ENCODE measurements around the gene FAM110A.
A peak's percentile ranks its signal among the peaks of the same experiment; 100 is the strongest.
"Not testable (repeated sequence)": the region's sequence is repeated elsewhere in the genome, so short reads cannot be mapped to it uniquely, and the experiment has no call there.

Gene FAM110A

GRCh38 chr20:805713-806112 is 27.8 kb upstream of the FAM110A start:
- H3K4me3 ChIP-seq (ENCODE audit: low read depth, low read length) = no peak overlapping the region
- no peak for DNase-seq (ENCODE audit: low read depth)
- no peak for TF ChIP-seq CTCF (IDR thresholded peaks at IDR 0.05; ENCODE audit: control insufficient read depth, extremely low read depth, insufficient read depth)

- not testable (repeated sequence) for DNase-seq (ENCODE audit: low read depth); H3K4me3 ChIP-seq (ENCODE audit: low read depth, low read length)
These were observed 21.6 kb upstream of the FAM110A start for GRCh38 chr20:811776-812434.

GRCh38 chr20:812435-812814 is 21.1 kb upstream of the FAM110A start:
- not testable (repeated sequence) for DNase-seq (ENCODE audit: low read depth); H3K4me3 ChIP-seq (ENCODE audit: low read depth, low read length)

GRCh38 chr20:813390-813789 is 20.1 kb upstream of the FAM110A start:
- no peak for TF ChIP-seq CTCF (IDR thresholded peaks at IDR 0.05; ENCODE audit: control insufficient read depth, extremely low read depth, insufficient read depth)
- H3K4me3 ChIP-seq (ENCODE audit: low read depth, low read length) = no peak overlapping the region
- DNase-seq (ENCODE audit: low read depth) = no peak

GRCh38 chr20:815226-815625 is 18.3 kb upstream of the FAM110A start:
- no peak overlapping the region for H3K4me3 ChIP-seq (ENCODE audit: low read depth, low read length)
- TF ChIP-seq CTCF (IDR thresholded peaks at IDR 0.05; ENCODE audit: control insufficient read depth, extremely low read depth, insufficient read depth) = no peak
- no peak for DNase-seq (ENCODE audit: low read depth)

- no peak overlapping the region for H3K4me3 ChIP-seq (ENCODE audit: low read depth, low read length)
- TF ChIP-seq CTCF (IDR thresholded peaks at IDR 0.05; ENCODE audit: control insufficient read depth, extremely low read depth, insufficient read depth) = peak; percentile 92
- DNase-seq (ENCODE audit: low read depth) = no peak
These were observed 17.5 kb upstream of the FAM110A start for GRCh38 chr20:815914-816606.

GRCh38 chr20:818001-818664 is 15.4 kb upstream of the FAM110A start:
- DNase-seq (ENCODE audit: low read depth) = no peak
- no peak for TF ChIP-seq CTCF (IDR thresholded peaks at IDR 0.05; ENCODE audit: control insufficient read depth, extremely low read depth, insufficient read depth)
- no peak overlapping the region for H3K4me3 ChIP-seq (ENCODE audit: low read depth, low read length)

All from LNCaP clone FGC (cell line).